Aorta (tissue), 5 donors: ENCODE measurements around the gene PHLDB1. TPM values are rescaled to one million over a fixed set of nuclear protein-coding genes. Genes with fewer than 3 reads are reported as not detected.

ENCODE experiments used
- ATAC-seq: fragments of 200-7000 bp; cut with Tn5 transposase; one replicate; pipeline ENCODE4 v1.9.1; 2022; ENCODE audit warnings: moderate library complexity; ENCODE audit not compliant: low FRiP score
- DNase-seq, 2 donors: peaks; one replicate each; pipeline ENCODE4 v3.0.0-alpha.2; 2020
- H3K27ac ChIP-seq, 2 donors: one replicate each; pipeline ENCODE4 v1.5.1; 2013; ENCODE audit warnings: low read length in 2 of 2, mild to moderate bottlenecking in 2 of 2, moderate library complexity in 2 of 2, control low read depth in 1 of 2, inconsistent platforms in 1 of 2, low read depth in 1 of 2
- H3K27me3 ChIP-seq, 2 donors: one replicate each; pipeline ENCODE4 v1.6.1; 2013; ENCODE audit warnings: control low read depth in 1 of 2, low read length in 1 of 2, mild to moderate bottlenecking in 1 of 2, moderate library complexity in 1 of 2; ENCODE audit not compliant: insufficient read depth in 2 of 2, control insufficient read depth in 1 of 2
- H3K36me3 ChIP-seq, 2 donors: one replicate each; pipeline ENCODE4 v1.6.1; 2013; ENCODE audit warnings: control low read depth in 1 of 2, low read length in 1 of 2, mild to moderate bottlenecking in 1 of 2; ENCODE audit not compliant: insufficient read depth in 2 of 2, control insufficient read depth in 1 of 2
- H3K4me1 ChIP-seq, 2 donors: one replicate each; pipeline ENCODE4 v1.6.1; 2013; ENCODE audit warnings: low read length in 2 of 2, control low read depth in 1 of 2, mild to moderate bottlenecking in 1 of 2, moderate library complexity in 1 of 2; ENCODE audit not compliant: insufficient read depth in 2 of 2, control insufficient read depth in 1 of 2
- H3K4me3 ChIP-seq, 2 donors: one replicate each; pipeline ENCODE4 v1.5.1; 2013; ENCODE audit warnings: low read length in 2 of 2, control low read depth in 1 of 2, mild to moderate bottlenecking in 1 of 2
- H3K9me3 ChIP-seq: one replicate; pipeline ENCODE4 v1.6.1; 2013; ENCODE audit warnings: mild to moderate bottlenecking, low read length; ENCODE audit not compliant: control insufficient read depth
- WGBS, 2 donors: extraction: QIAGEN DNeasy Blood & Tissue Kit; methylation state at CpG; one replicate each; pipeline ENCODE4 v1.1.7; 2013; 5-methylcytosine and 5-hydroxymethylcytosine counted together
- intact Hi-C, 2 donors: fragments of 100-400 bp; cut with DNase I; formaldehyde crosslinking; loops; one replicate each; pipeline versions ENCODE4 v1.14.2 to v1.15.0; 2022
- polyA plus RNA-seq, 2 donors: library from polyadenylated mRNA; stranded (reverse); fragments of 200-250 nt; gene quantifications; one replicate each; pipeline ENCODE4 v1.2.3, GENCODE V29; 2013
- total RNA-seq, 2 donors: library from RNA; stranded (reverse); fragmentation: NEBNext Ultra II Directional; extraction: Animal tissue kit (Norgen Biotek cat#: 25700); gene quantifications; one replicate each; pipeline ENCODE4 v1.2.1, GENCODE V29; 2021
- donor health status: healthy with polysubstance abuse.
- donor health status: Bipolar disorder and iron deficiency.
- donor health status: DM: no; HTN: no; CAD: no.
- donor health status: DM: no; HTN: no; CAD: no.
- donor health status: DM: yes; HTN: yes; CAD: no.

The PHLDB1 gene
- total and polyA plus RNA-seq, 4 donors, result 38.3 to 290 (median 267) TPM

DNA sequence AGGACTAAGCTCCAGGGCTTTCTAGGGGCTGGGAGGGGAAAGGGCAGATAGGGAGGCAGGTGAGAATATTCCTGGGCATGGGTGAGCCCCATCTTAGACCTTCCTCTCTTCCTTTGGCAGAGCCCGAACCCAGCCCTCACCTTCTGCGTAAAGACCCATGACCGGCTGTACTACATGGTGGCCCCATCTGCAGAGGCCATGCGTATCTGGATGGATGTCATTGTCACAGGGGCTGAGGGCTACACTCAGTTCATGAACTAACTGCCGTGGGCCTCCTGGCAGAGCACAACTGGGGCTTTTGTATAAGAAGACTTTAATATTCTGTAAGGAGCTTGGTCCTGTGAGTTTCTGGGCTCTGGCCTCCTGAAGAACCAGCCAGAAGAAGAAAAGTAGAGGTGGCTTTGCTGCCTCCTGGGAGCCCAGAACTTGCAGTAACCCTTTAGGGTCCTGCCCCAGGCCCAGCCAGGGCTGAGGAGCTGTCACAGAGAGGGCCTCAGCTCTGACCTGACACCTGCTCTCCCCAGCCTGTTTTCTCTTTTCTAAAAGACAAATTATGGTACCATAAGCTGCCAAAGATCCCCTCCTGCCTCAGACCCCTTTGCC, 49.2 kb downstream of the PHLDB1 start:
- ATAC-seq, result no peak
- Histone ChIP-seq H3K9me3 (no peaks in the 10 kb centered on the region), H3K27me3 (no peaks in the 10 kb centered on the region), H3K4me1 (no peaks in the 10 kb centered on the region), H3K27ac (no peak overlapping the region), H3K36me3 (peaks cover 0 to 8% of the 10 kb centered on the region in 2 donors), H3K4me3 (no peak overlapping the region)
- WGBS, 2 donors, result 81% methylated on average over 5 of the region's 5 CpGs
- intact Hi-C loops, result loop anchor here in 1 of 2 donors (5.0 kb wide), 1 partner anchor 49 kb away; the partner anchor contains the start of gene PHLDB1
- peak in 1 of 2 donors; percentile 51 for DNase-seq

DNA sequence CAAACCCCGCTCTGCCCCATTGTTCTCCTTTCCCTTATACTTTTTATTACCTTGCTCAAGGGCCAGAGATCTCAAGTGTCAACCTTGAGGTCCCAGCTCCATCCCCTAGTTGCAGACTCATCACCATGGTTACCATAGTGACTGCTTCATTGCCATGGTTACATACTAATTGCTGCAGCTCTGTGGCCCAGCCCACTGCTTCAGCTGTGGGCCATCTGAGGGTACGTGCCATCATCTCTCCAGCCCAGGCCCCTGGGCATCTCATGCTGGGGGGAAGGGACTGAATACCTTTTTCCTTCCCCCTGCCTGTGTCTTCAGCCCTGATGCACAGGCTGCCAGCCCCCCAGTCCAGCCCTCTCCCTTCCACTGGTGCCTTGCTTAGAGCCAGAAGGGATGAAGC, 49.8 kb downstream of the PHLDB1 start:
- no peaks in the 10 kb centered on the region for H3K9me3 ChIP-seq
- WGBS, 2 donors, result 71 to 77% methylated on average over 2 of the region's 2 CpGs
- intact Hi-C loops, result loop anchor here in 1 of 2 donors (5.0 kb wide), 1 partner anchor 50 kb away; the partner anchor contains the start of gene PHLDB1
- H3K4me3 ChIP-seq, result no peak overlapping the region
- H3K4me1 ChIP-seq, result no peaks in the 10 kb centered on the region
- DNase-seq, result peak in 1 of 2 donors; percentile 51
- no peaks in the 10 kb centered on the region for H3K27me3 ChIP-seq
- no peak for ATAC-seq
- H3K27ac ChIP-seq, result no peak overlapping the region
- peaks cover 0 to 7% of the 10 kb centered on the region in 2 donors for H3K36me3 ChIP-seq

DNA sequence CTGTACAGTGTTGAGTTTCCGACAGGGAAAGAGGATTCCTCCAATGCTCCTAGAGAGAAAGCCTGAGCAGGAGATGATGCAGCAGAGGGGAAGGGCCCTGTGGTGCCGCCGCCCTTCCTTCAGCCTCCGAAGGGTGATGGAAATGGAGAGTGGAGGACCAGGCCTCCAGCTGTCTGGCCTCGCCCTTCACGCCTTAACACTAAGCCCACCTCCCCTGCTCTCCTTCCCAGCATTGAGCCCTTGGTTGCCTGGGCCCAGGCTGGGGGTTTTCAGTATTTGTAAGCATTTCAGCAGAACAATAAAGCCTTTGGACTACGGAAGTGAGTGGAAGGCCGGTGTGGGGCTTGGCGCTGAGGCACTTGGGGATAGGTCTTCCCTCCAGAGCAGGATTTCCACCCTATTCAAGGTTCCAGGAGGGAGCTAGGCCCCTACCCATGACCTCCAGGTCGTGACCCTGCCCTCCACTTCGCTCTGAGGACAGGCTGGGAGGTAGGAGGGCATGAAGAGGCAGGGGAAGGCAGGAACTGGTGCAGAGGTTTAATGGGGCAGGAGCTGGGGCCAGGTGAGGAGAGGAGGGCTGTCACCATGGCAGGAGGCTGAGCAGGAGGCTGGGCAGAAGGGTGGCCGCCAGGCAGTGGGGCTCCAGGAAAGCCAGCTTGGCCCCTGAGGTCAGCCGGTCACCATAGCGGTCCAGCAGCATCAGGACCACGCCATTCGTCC, 50.5 kb downstream of the PHLDB1 start:
- Histone ChIP-seq H3K9me3 (no peaks in the 10 kb centered on the region), H3K27ac (no peak overlapping the region), H3K4me3 (no peak overlapping the region), H3K36me3 (peaks cover 0 to 7% of the 10 kb centered on the region in 2 donors), H3K27me3 (no peaks in the 10 kb centered on the region), H3K4me1 (no peaks in the 10 kb centered on the region)
- DNase-seq, result peak in 1 of 2 donors; percentile 66
- intact Hi-C loops, result loop anchor here in 1 of 2 donors (2.0 to 5.0 kb wide), 2 partner anchors 51 to 63 kb away; partner anchors contain the start of gene PHLDB1
- ATAC-seq, result no peak
- 70 to 74% methylated on average over 16 of the region's 16 CpGs for WGBS, 2 donors

DNA sequence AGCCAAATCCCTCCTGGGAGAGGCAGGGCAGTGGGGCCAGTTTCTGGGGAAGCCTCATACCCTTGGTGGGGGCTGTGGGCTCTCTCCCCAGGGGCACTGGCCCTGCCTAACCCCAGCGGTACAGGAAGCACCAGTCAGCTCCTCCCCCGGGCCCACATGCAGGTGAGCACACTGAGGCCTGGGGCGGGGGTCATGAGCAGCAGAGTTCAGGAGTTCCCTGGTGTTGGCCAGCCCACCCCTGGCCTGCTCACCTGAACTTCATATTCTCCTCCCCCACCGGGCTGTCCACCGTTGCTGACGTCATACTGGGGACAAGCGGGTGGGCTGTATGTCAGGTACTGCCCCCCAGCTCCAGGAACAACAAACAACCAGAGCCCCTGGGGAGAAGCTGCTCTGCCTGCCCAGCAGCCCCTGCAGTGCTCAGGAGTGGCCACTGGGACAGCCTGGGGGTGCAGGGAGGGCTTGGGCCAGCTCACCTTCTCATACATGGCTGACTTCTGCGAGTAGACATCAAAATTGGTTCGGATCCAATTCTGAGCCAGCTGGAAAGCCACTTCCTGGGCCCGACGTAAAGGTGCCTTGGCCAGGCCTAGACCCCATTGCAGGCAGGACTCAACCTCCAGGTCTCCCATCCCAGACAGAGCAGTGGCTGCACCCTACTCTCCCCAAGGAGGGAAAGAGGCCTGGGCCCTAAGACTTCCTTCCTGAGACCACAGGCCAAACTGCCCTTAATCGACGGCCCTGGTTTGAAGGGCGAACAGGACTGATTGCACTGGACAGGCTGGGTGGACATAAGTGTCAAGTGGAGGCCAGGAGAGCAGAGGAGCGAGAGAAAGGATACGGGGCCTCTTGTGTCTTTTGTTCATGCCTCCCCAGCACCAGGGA, 51.3 kb downstream of the PHLDB1 start:
- Histone ChIP-seq H3K4me3 (no peak overlapping the region), H3K9me3 (no peaks in the 10 kb centered on the region), H3K36me3 (peaks cover 0 to 6% of the 10 kb centered on the region in 2 donors), H3K27me3 (no peaks in the 10 kb centered on the region), H3K4me1 (no peaks in the 10 kb centered on the region), H3K27ac (peak overlapping the region in 1 of 2 donors; percentile 55)
- ATAC-seq (peak; percentile 33), DNase-seq (peak in 1 of 2 donors; percentile 71)
- WGBS, 2 donors, result 24 to 25% methylated on average over 16 of the region's 16 CpGs
- intact Hi-C loops, result loop anchor here in 1 of 2 donors (2.0 to 5.0 kb wide), 2 partner anchors 51 to 64 kb away; partner anchors contain the start of gene PHLDB1

DNA sequence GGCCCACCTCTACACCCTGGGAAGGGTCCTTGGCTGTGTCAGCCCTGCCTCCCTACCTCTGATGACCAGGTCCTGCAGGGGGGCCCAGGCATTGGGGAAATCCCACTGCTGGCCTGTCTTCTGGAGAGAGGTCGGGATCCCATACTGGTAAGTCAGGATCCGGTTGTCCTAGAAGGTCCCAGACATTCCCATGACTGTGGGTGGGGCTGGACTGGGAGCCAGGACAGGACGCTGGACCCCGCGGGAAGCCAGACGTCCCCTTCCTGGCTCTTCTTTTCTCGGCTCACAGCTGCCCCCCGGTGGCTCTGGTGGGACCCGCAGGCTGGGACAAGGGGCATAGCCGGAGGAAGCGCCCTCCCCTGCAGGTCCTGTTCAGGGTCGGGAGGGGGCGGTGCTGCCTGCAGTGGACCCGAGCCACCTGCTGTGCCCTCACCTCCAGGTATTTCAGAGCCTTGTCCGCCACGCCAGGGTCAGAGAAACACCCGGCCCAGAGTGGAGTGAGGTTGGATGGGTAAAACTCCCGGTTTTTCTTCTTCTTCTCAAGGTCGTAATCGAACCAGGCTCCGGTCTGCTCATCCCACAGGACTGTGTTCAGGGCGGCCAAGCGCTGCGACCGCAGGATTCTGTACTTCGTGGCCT, 52.0 kb downstream of the PHLDB1 start:
- intact Hi-C loops, result loop anchor here in 1 of 2 donors (2.0 to 5.0 kb wide), 2 partner anchors 52 to 65 kb away; partner anchors contain the start of gene PHLDB1
- Histone ChIP-seq H3K4me1 (no peaks in the 10 kb centered on the region), H3K4me3 (no peak overlapping the region), H3K27ac (peak overlapping the region in 1 of 2 donors; percentile 55), H3K27me3 (no peaks in the 10 kb centered on the region), H3K36me3 (peaks cover 0 to 1% of the 10 kb centered on the region in 2 donors), H3K9me3 (no peaks in the 10 kb centered on the region)
- ATAC-seq (peak; percentile 91), DNase-seq (peak; percentile 93 to 98)
- 11% methylated on average over 26 of the region's 26 CpGs for WGBS, 2 donors

DNA sequence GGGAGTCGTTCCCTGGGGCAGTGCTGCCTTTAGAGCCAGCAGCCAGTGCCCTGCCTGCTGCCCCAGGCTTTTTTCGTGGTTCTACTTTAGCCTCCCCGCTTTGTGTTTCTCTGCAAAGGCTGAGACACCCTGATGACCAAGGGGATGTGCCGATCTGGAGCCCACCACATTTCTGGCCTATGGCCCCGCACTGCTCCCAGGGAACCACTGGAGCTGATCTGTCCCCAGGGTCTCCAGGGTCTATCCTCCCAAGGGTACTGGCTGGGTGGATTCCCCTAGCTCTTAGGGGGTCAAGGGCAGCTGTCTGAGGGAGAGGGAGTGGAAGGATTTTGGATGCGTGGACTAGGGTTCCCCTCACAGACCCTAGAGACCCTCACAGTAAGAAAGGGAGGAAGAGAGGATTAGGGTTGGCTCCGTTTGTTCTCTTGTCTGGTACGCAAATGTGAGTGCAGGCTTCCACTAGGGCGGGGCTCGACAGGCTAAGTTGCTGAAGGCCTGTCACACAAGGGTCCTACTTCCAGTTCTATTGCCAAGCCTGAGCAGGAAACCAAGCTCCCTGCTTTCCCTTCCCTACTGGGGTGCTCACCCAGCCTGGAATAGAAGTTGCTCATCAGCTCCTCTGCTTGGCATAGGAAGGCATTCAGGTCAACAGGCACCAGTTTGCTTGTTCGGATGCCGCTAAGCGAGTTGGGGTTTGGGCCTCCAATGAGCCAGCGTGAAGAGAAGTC, 52.7 kb downstream of the PHLDB1 start:
- intact Hi-C loops, result loop anchor here in 1 of 2 donors (2.0 to 5.0 kb wide), 2 partner anchors 53 to 65 kb away; partner anchors contain the start of gene PHLDB1
- ATAC-seq, result no peak
- 67 to 71% methylated on average over 14 of the region's 14 CpGs for WGBS, 2 donors
- no peaks in the 10 kb centered on the region for H3K27me3 ChIP-seq
- no peaks in the 10 kb centered on the region for H3K9me3 ChIP-seq
- H3K36me3 ChIP-seq, result peaks cover 0 to 1% of the 10 kb centered on the region in 2 donors
- H3K27ac ChIP-seq, result no peak overlapping the region
- peak in 1 of 2 donors; percentile 63 for DNase-seq
- no peak overlapping the region for H3K4me3 ChIP-seq
- H3K4me1 ChIP-seq, result no peaks in the 10 kb centered on the region

DNA sequence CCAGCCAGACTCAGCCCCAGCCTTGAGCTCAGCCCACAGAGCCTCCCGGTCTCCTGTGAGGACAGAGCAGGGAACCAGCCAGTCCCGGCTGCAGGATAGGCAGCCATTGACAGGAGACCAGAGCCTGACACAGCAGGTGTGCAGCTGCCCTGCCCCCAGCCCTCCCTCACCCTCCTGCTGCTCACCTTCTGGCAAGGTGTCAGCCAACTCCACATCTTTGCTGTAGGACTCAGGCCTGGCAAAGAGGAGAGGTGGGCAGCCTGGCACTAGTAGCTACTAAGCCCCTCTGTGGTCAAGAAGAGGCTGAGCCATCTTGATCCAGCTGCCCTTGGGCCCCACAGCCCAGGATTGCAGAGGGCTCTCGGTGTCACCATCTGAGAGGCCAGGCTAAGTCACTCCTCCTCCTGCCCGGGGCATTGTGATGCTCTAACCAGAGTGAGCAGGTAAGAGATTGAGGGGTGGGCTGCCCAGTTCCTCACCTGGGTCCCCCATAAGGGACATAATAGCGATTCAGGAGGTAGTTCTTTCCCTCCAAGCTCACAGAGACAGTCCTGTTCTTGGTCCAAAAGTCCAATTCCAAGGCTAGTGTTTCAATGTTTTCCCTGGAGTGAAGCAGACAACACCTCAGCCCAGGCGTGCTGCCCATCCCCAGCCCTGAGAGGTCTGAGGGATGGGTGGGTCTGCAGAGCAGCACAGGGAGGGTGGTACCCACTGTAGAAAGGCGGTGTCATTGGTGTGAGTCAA, 53.4 kb downstream of the PHLDB1 start:
- no peaks in the 10 kb centered on the region for H3K27me3 ChIP-seq
- WGBS, 2 donors, result 80 to 81% methylated on average over 7 of the region's 7 CpGs
- intact Hi-C loops, result no loop called here
- H3K27ac ChIP-seq, result no peak overlapping the region
- ATAC-seq, result no peak
- no peaks in the 10 kb centered on the region for H3K9me3 ChIP-seq
- H3K36me3 ChIP-seq, result peaks cover 0 to under 1% of the 10 kb centered on the region in 2 donors
- peak in 1 of 2 donors; percentile 61 for DNase-seq
- H3K4me3 ChIP-seq, result no peak overlapping the region
- H3K4me1 ChIP-seq, result no peaks in the 10 kb centered on the region
